GM18867 (cell line): ENCODE data around the gene ARID1B.
A peak's percentile ranks its signal among the peaks of the same experiment; 100 is the strongest.

Experiments
- ATAC-seq: cut with Tn5 transposase; IDR thresholded peaks from one replicate; pipeline ENCODE4 v1.9.1; 2021; ENCODE audit warnings: mild to moderate bottlenecking, moderate library complexity; ENCODE audit not compliant: unreplicated experiment

ARID1B gene

GRCh38 chr6:157014871-157015270 is 237.7 kb downstream of the ARID1B start:
- no peak for ATAC-seq

GRCh38 chr6:157017022-157017421 is 239.8 kb downstream of the ARID1B start:
- ATAC-seq = no peak

- ATAC-seq = no peak
These were observed 240.7 kb downstream of the ARID1B start for GRCh38 chr6:157017861-157018260.

GRCh38 chr6:157019115-157019641 is 242.0 kb downstream of the ARID1B start:
- ATAC-seq = no peak

- no peak for ATAC-seq
These were observed 242.6 kb downstream of the ARID1B start for GRCh38 chr6:157019733-157020132.

GRCh38 chr6:157020398-157020797 is 243.2 kb downstream of the ARID1B start:
- no peak for ATAC-seq

- peak; percentile 38 for ATAC-seq
These were observed 243.7 kb downstream of the ARID1B start for GRCh38 chr6:157020881-157021343.

GRCh38 chr6:157021344-157021992 is 244.3 kb downstream of the ARID1B start:
- peak; percentile 74 for ATAC-seq

GRCh38 chr6:157021993-157022740 is 245.0 kb downstream of the ARID1B start:
- peak; percentile 52 for ATAC-seq

- ATAC-seq = no peak
These were observed 246.8 kb downstream of the ARID1B start for GRCh38 chr6:157023958-157024357.

- ATAC-seq = no peak
These were observed 247.6 kb downstream of the ARID1B start for GRCh38 chr6:157024745-157025144.

GRCh38 chr6:157025437-157025836 is 248.3 kb downstream of the ARID1B start:
- no peak for ATAC-seq

GRCh38 chr6:157029980-157030690 is 253.0 kb downstream of the ARID1B start:
- peak; percentile 42 for ATAC-seq

GRCh38 chr6:157030755-157031154 is 253.6 kb downstream of the ARID1B start:
- no peak for ATAC-seq

GRCh38 chr6:157032923-157033322 is 255.7 kb downstream of the ARID1B start:
- ATAC-seq = no peak

- ATAC-seq = no peak
These were observed 256.4 kb downstream of the ARID1B start for GRCh38 chr6:157033428-157034140.

GRCh38 chr6:157034436-157035230 is 257.5 kb downstream of the ARID1B start:
- no peak for ATAC-seq

- no peak for ATAC-seq
These were observed 258.4 kb downstream of the ARID1B start for GRCh38 chr6:157035546-157035945.

GRCh38 chr6:157036245-157036711 is 259.1 kb downstream of the ARID1B start:
- ATAC-seq = no peak

GRCh38 chr6:157037165-157037564 is 260.0 kb downstream of the ARID1B start:
- no peak for ATAC-seq
